NCI-H2107 treated with DMSO at 0.1 percent for 48 hours (cell line): ENCODE measurements around the gene CARD14.
"Not testable (repeated sequence)": the region's sequence is repeated elsewhere in the genome, so short reads cannot be mapped to it uniquely, and the experiment has no call there.

Experiments used
- DNase-seq: peaks from one replicate; lab custom pipeline; 2025; ENCODE audit not compliant: unreplicated experiment; lab: John Stamatoyannopoulos, UW

The CARD14 gene

DNA sequence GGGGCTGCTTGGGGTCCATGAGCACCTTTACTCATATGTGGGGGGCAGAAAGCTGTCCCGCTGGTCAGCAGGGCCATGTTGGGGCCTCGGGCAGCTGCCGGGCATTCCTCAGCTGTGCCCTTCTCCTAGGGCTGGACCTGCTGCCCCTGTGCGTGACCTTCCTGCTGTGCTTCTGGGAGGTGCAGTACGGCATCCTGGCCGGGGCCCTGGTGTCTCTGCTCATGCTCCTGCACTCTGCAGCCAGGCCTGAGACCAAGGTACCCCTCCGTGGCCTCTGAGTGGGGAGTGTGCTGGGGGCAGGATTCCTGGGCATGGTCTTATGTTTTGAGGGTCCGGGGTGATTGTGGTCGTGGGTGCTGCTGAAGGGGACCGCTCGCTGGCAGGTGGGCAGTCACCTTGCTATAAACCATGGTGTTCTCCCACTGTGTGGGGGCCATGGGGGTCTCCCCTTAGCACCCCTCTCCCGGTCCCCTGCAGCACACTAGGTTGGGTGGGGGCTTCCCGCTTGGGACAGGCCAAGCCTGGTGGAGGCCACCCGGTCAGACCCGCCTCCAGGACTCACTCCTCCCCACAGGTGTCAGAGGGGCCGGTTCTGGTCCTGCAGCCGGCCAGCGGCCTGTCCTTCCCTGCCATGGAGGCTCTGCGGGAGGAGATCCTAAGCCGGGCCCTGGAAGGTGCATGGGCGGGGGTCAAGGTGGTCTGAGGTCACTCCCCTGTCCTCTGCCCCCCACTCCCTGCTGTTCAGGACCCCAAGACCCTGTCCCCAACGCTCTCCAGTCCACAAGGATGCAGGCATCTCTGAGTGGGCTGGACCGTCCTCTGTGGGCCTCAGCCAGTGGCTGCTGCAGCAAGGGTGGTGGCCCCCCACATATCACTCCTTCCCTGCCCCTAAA is 78.4 kb downstream of the CARD14 start:
- no peak for DNase-seq

DNA sequence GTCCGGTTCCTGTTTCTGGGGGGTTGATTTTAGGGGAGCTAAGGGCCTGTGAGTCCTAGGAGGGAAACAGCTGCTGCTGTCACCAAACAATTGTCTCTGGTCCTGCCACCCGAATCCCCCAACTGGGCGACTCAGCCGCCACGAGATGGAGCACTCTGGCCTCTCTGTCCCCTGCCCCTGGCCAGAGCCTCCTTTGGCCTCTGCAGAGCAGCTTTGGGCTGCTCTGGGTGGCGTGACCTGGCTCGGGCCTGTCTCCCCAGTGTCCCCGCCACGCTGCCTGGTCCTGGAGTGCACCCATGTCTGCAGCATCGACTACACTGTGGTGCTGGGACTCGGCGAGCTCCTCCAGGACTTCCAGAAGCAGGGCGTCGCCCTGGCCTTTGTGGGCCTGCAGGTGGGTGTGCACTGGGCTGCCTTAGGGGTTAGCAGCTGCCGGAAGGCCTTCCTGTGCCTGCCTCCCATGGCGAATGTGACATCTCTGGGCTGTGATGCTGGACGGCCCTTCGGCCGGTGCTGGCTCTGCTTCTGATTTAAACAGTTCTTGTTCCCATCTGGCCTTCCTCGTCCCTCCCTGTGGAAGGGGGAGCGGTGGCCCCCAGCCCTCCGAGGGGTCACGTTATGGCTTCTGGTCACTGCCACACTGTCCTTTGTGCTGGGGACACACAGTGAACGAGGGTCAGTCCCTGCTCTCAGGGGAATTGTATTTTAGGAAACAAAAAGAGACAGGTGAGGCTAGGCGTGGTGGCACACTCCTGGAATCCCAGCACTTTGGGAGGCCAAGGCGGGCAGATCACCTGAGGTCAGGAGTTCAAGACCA is 79.3 kb downstream of the CARD14 start:
- DNase-seq, result no peak

DNA sequence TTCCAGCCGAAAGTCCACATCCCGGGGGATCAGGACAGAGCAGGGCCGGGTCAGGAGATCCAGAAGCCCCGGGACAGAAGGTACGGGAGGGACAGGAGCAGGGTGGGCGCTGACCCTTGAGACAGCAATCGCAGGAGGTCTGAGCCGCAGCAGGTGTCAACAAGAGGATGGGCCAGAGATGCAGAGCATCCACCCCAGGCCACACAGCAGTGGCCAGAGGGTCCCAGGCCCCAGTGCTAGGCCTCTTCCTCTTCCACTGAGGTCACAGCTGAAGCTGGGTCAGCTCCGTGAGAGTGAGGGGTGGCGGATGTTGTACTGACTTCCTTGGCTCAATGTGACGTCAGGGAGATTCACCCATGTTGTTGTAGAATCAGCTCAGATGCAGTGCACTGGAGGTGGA is 82.1 kb downstream of the CARD14 start:
- DNase-seq, result no peak

DNA sequence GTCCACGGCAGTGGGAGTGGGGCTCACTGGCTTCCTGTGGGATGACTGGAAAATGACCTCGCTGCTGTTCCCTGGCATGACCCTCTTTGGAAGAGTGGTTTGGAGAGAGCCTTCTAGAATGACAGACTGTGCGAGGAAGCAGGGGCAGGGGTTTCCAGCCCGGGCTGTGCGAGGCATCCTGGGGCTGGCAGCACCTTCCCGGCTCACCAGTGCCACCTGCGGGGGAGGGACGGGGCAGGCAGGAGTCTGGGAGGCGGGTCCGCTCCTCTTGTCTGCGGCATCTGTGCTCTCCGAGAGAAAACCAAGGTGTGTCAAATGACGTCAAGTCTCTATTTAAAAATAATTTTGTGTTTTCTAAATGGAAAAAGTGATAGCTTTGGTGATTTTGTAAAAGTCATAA is 83.0 kb downstream of the CARD14 start:
- peak; percentile 54 for DNase-seq

DNA sequence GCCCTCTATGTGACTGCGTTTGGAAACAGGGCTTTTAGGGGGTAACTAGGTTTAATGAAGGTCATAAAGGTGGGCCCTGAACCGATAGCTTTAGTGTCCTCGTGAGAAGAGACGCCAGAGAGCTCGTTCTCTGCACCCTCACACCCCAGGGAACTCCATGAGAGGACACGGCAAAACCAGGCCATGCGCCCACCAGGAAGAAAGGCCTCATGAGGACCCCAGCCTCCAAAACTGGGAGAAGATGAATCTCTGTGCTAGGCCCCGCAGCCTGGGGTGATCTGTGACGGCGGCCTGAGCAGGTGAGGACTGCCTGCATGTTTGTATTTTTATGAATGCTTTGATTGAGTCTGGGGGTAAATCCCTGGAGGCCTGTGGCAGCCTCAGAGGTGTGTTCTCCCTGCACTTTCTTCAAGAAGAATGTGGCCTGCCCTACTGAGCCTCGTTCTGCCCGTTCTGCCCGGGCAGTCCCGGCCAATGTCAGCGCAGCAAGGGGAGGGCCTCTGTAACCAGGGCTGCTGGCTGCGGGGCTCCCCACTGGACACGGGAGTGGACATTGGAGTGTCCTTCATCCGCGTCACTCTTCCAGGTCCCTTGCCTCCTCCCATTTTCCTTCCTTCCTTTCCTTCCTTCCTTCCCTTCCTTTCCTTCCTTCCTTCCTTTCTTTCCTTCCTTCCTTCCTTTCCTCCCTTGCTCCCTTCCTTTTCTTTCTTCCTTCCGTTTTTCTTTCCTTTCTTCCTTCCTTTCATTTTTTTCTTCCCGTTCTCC is 84.0 kb downstream of the CARD14 start:
- DNase-seq, result no peak

DNA sequence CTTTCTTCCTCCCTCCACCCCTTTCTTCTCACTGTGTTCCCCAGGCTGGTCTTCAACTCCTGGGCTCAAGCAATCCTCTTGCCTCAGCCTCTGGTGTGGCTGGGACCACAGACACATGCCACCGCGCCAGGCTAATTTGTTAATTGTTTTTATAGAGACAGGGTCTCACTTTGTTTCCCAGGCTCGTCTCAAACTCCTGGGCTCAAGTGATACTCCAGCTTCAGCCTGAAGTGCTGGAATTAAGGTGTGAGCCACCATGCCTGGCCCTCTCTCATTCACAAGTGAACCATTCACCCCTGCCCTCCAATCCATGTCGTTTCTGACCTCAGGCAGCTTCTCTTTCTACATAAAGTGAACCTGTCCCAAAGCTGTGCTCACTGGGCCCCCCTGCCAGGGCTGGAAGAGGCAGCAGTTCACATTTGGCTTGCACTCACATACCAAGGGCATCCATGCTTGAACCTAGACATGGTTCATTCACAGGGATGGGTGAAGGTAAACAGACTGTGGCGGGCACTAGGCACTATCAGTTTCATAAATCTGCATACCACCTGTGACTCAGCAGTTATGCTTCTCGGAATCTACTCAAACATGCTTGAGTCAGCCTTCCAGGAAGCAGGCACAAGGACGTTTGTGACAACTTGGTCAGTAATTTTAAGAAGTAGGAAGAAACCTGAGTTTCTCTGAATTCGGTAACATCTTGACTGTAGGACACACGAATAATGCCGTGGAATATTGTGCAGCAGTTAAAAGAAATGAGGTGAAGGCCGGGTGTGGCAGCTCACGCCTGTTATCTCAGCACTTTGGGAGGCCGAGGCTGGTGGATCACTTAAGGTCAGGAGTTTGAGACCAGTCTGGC is 84.8 kb downstream of the CARD14 start:
- DNase-seq, result peak; percentile 5

DNA sequence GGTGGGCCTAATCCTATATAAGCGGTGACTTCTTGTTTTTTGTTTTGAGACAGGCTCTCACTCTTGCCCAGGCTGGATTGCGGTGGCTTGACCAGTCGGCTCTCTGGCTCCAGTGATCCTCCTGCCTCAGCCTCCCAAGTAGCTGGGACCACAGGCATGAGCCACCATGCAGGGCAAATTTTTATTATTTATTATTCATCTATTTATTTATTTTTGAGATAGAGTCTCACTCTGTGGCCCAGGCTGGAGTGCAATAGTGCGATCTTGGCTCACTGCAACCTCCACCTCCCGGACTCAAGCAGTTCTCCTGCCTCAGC is 86.2 kb downstream of the CARD14 start:
- DNase-seq, result no peak

DNA sequence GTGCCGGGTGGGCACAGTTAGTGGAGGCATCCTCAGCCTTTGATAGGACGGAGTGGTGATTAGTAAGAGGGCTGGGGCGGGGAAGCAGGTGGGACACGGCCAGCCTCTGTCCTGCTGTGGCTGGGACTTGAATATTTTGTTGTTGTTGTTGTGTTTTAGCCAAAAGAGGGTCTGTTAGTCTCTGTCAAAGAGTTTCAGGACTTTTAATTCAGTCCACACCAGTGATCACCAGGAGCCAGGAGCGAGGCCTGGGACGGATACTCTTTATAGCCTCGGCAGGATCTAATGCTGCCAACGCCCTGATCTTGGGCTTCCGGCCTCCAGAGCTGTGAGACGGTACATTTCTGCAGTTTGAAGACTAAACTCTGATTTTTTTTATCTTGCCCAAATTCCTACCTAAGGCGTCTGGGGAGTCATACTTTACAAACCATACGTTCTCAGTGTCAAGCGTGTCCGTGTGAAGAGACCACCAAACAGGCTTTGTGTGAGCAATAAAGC is 87.9 kb downstream of the CARD14 start:
- DNase-seq, result no peak

DNA sequence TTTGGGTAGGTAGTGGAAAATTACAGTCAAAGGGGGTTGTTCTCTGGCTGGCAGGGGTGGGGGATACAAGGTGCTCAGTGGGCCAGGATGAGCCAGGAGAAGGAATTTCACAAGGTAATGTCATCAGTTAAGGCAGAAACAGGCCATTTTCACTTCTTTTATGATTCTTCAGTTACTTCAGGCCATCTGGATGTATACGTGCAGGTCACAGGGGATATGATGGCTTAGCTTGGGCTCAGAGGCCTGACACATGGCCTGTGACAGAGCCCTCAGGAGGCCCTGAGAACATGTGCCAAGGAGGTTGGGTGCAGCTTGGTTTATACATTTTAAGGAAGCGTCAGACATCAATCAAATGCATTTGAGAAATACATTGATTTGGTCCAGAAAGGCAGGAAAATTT is 88.5 kb downstream of the CARD14 start:
- not testable (repeated sequence) for DNase-seq
